Common myeloid progenitor, CD34-positive (primary cell): Measurements from ENCODE around the gene MOB3B.

Source experiments
- CTCF ChIA-PET: fragments of 350-600 bp; sonication (Branson Sonifier 250); formaldehyde crosslinking; loops from one replicate; lab custom pipeline; 2021; ENCODE audit warnings: antibody characterized with exemption; lab: Charles Lee
- POLR2A ChIA-PET: fragments of 350-600 bp; sonication (Branson Sonifier 250); formaldehyde crosslinking; loops from one replicate; lab custom pipeline; 2021; ENCODE audit warnings: antibody characterized with exemption; lab: Charles Lee
- DNase-seq, 3 donors: peaks; one replicate each; pipeline versions ENCODE4 v3.0.0 to v3.0.0-alpha.2; 2013
- H3K27ac ChIP-seq, 2 experiments: 1 replicate in 1 of 2; 2 replicates in 1 of 2; pipeline ENCODE4 v1.7.0; 2013; ENCODE audit warnings: inconsistent platforms in 2 of 2, low read length in 2 of 2, mild to moderate bottlenecking in 2 of 2, low read depth in 1 of 2, moderate library complexity in 1 of 2; ENCODE audit not compliant: severe bottlenecking in 2 of 2, insufficient read depth in 1 of 2, poor library complexity in 1 of 2
- H3K27me3 ChIP-seq, 5 experiments: replicated peaks in 2 of 5; 1 replicate in 3 of 5; 2 replicates in 2 of 5; pipeline versions ENCODE4 v1.6.1 to v1.7.0; 2013; ENCODE audit warnings: low read length in 4 of 5, mild to moderate bottlenecking in 2 of 5, moderate library complexity in 2 of 5, inconsistent platforms in 1 of 5; ENCODE audit not compliant: insufficient read depth in 5 of 5, control insufficient read depth in 4 of 5
- H3K36me3 ChIP-seq, 4 experiments: 1 replicate in 2 of 4; 2 replicates in 2 of 4; pipeline versions ENCODE4 v1.6.1 to v1.7.0; 2013; ENCODE audit warnings: low read length in 3 of 4, control low read depth in 1 of 4, mild to moderate bottlenecking in 1 of 4; ENCODE audit not compliant: control insufficient read depth in 4 of 4, insufficient read depth in 4 of 4
- H3K4me1 ChIP-seq, 4 experiments: 1 replicate in 3 of 4; 2 replicates in 1 of 4; pipeline versions ENCODE4 v1.6.1 to v1.7.1; 2013; ENCODE audit warnings: low read length in 3 of 4, mild to moderate bottlenecking in 3 of 4, control low read depth in 1 of 4, inconsistent platforms in 1 of 4, moderate library complexity in 1 of 4; ENCODE audit not compliant: control insufficient read depth in 4 of 4, insufficient read depth in 4 of 4; ENCODE audit errors: control extremely low read depth in 1 of 4
- H3K4me3 ChIP-seq, 7 experiments: 1 replicate in 4 of 7; 2 replicates in 3 of 7; pipeline versions ENCODE4 v1.5.1 to v1.7.0; 2013; ENCODE audit warnings: mild to moderate bottlenecking in 7 of 7, low read length in 6 of 7, moderate library complexity in 6 of 7, inconsistent platforms in 2 of 7, low read depth in 2 of 7, control low read depth in 1 of 7; ENCODE audit not compliant: insufficient read depth in 4 of 7, control insufficient read depth in 1 of 7; ENCODE audit errors: extremely low read depth in 1 of 7
- H3K9me3 ChIP-seq, 5 experiments: 1 replicate in 4 of 5; 2 replicates in 1 of 5; pipeline versions ENCODE4 v1.6.1 to v1.7.1; 2013; ENCODE audit warnings: low read length in 4 of 5, mild to moderate bottlenecking in 2 of 5, inconsistent platforms in 1 of 5, low read depth in 1 of 5, moderate library complexity in 1 of 5; ENCODE audit not compliant: control insufficient read depth in 4 of 5, insufficient read depth in 2 of 5; ENCODE audit errors: control extremely low read depth in 1 of 5
- WGBS: methylation state at CpG from one replicate; pipeline ENCODE4 v1.1.5; 2013; ENCODE audit not compliant: insufficient coverage; 5-methylcytosine and 5-hydroxymethylcytosine counted together

The MOB3B gene

GRCh38 chr9:27393054-27393846 is 136.4 kb downstream of the MOB3B start:
- POLR2A ChIA-PET, result no interaction called here
- 84% methylated on average over 2 of the region's 6 CpGs for WGBS
- CTCF ChIA-PET, result interaction anchor here (1.0 kb wide), 1 partner anchor 57 kb away, joined by 3 read pairs; no protein-coding TSS in a partner anchor

GRCh38 chr9:27392451-27392850 is 137.2 kb downstream of the MOB3B start:
- DNase-seq, result no peak
- Histone ChIP-seq H3K9me3 (no peaks in the 10 kb centered on the region), H3K4me1 (no peaks in the 10 kb centered on the region), H3K36me3 (no peaks in the 10 kb centered on the region), H3K27ac (no peak overlapping the region), H3K27me3 (no peaks in the 10 kb centered on the region), H3K4me3 (no peak overlapping the region)
- 100% methylated on average over 4 of the region's 4 CpGs for WGBS
- POLR2A ChIA-PET, result no interaction called here
- CTCF ChIA-PET, result interaction anchor here (1.0 kb wide), 2 partner anchors 58 to 59 kb away, joined by 3 read pairs; no protein-coding TSS in a partner anchor

More at GRCh38 chr9:27393054-27393846, 136.4 kb downstream of the MOB3B start:
- Histone ChIP-seq H3K27ac (no peak overlapping the region), H3K9me3 (no peaks in the 10 kb centered on the region), H3K27me3 (no peaks in the 10 kb centered on the region), H3K4me1 (no peaks in the 10 kb centered on the region), H3K36me3 (no peaks in the 10 kb centered on the region), H3K4me3 (no peak overlapping the region)
- DNase-seq, result peak in 2 of 3 donors; percentile 8 to 13

GRCh38 chr9:27391040-27391895 is 138.3 kb downstream of the MOB3B start:
- POLR2A ChIA-PET, result no interaction called here
- WGBS, result 83% methylated on average over 1 of the region's 9 CpGs
- CTCF ChIA-PET, result interaction anchor here (0.8 to 1.1 kb wide), 4 partner anchors 8 to 140 kb away, joined by 3 to 4 read pairs (median 3); no protein-coding TSS in a partner anchor
- no peaks in the 10 kb centered on the region for H3K4me1 ChIP-seq
- DNase-seq, result no peak
- no peak overlapping the region for H3K27ac ChIP-seq
- H3K4me3 ChIP-seq, result no peak overlapping the region
- no peaks in the 10 kb centered on the region for H3K27me3 ChIP-seq
- H3K9me3 ChIP-seq, result no peaks in the 10 kb centered on the region
- H3K36me3 ChIP-seq, result no peaks in the 10 kb centered on the region

GRCh38 chr9:27388150-27388549 is 141.5 kb downstream of the MOB3B start:
- no peak for DNase-seq
- Histone ChIP-seq H3K9me3 (no peaks in the 10 kb centered on the region), H3K27ac (no peak overlapping the region), H3K4me3 (no peak overlapping the region), H3K4me1 (no peaks in the 10 kb centered on the region), H3K36me3 (no peaks in the 10 kb centered on the region), H3K27me3 (no peaks in the 10 kb centered on the region)
- ChIA-PET POLR2A (no interaction called here), CTCF (interaction anchor here (1.9 kb wide), 1 partner anchor 11 kb away, joined by 4 read pairs; no protein-coding TSS in a partner anchor)
- WGBS, result no CpG with 5 or more reads among the region's 2 CpGs

GRCh38 chr9:27387722-27388121 is 141.9 kb downstream of the MOB3B start:
- no peaks in the 10 kb centered on the region for H3K27me3 ChIP-seq
- CTCF ChIA-PET, result interaction anchor here (1.9 kb wide), 1 partner anchor 11 kb away, joined by 4 read pairs; no protein-coding TSS in a partner anchor
- DNase-seq, result peak in 1 of 3 donors; percentile 5
- H3K27ac ChIP-seq, result no peak overlapping the region
- no peaks in the 10 kb centered on the region for H3K36me3 ChIP-seq
- POLR2A ChIA-PET, result no interaction called here
- H3K4me1 ChIP-seq, result no peaks in the 10 kb centered on the region
- 95% methylated on average over 3 of the region's 3 CpGs for WGBS
- no peak overlapping the region for H3K4me3 ChIP-seq
- H3K9me3 ChIP-seq, result no peaks in the 10 kb centered on the region

GRCh38 chr9:27386571-27387091 is 143.0 kb downstream of the MOB3B start:
- ChIA-PET POLR2A (no interaction called here), CTCF (interaction anchor here (1.9 kb wide), 1 partner anchor 12 kb away, joined by 4 read pairs; no protein-coding TSS in a partner anchor)
- Histone ChIP-seq H3K27ac (no peak overlapping the region), H3K36me3 (no peaks in the 10 kb centered on the region), H3K4me1 (no peaks in the 10 kb centered on the region), H3K4me3 (no peak overlapping the region), H3K27me3 (no peaks in the 10 kb centered on the region), H3K9me3 (no peaks in the 10 kb centered on the region)
- DNase-seq, result no peak
- WGBS, result 100% methylated on average over 4 of the region's 4 CpGs
